Measurements from ENCODE around the gene ZNF281. TPM values are rescaled to one million over a fixed set of nuclear protein-coding genes. Genes with fewer than 3 reads are reported as not detected.
"Not testable (repeated sequence)": the region's sequence is repeated elsewhere in the genome, so short reads cannot be mapped to it uniquely, and the experiment has no call there.

The ZNF281 gene, protein sequence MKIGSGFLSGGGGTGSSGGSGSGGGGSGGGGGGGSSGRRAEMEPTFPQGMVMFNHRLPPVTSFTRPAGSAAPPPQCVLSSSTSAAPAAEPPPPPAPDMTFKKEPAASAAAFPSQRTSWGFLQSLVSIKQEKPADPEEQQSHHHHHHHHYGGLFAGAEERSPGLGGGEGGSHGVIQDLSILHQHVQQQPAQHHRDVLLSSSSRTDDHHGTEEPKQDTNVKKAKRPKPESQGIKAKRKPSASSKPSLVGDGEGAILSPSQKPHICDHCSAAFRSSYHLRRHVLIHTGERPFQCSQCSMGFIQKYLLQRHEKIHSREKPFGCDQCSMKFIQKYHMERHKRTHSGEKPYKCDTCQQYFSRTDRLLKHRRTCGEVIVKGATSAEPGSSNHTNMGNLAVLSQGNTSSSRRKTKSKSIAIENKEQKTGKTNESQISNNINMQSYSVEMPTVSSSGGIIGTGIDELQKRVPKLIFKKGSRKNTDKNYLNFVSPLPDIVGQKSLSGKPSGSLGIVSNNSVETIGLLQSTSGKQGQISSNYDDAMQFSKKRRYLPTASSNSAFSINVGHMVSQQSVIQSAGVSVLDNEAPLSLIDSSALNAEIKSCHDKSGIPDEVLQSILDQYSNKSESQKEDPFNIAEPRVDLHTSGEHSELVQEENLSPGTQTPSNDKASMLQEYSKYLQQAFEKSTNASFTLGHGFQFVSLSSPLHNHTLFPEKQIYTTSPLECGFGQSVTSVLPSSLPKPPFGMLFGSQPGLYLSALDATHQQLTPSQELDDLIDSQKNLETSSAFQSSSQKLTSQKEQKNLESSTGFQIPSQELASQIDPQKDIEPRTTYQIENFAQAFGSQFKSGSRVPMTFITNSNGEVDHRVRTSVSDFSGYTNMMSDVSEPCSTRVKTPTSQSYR
- 8.7 TPM for total RNA-seq
- long read RNA-seq, partial matches to known transcripts = 3 of 4 reads
- long read RNA-seq, other reads (novel, unspliced or antisense) = 1 of 4 reads

DNA sequence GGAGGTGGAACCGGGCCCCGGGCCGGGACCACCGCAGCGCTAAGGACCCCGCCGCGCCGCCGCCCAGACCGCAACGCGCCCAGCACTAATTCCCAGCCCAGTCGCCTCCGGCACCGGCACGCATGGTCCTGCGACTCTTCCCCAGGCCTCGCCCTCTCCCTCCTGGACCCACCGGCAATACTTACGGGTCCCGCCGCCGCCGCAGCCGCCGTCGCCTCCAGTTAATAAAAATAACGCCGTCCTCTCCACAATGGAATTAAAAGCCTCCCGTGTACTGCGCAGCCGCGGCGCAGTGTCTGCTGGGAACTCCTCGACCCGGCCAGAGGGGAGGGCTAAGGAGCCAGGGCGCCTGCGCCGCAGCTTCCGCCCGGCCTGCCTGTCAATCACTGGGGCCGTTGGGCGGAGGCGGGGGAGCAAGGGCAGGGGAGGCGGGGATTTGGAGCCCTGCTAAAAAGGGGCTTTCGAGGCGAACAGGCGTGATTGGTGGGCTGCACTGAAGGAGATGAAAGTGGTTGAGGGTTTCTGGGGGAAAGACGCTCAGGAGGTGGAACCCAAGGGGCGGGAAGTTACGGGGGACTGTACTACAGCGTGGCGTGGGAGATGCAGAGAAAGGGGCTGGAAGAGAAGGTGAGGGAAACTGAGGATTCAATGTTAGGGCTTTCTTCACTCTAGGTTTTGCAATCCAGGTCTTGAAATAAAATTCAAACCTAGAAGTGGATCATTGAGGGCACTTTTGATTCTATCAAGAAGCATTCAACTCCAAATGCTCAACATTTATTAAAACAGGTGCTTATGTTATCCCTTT lies at the start of gene ZNF281:
TSS of gene ZNF281 (minus strand) at position 276 of the 805 bp plus-strand sequence. CDS start 331 bp downstream, outside the sequence.
- intact Hi-C loops (cut with DNase I) = loop anchor here (10.0 kb wide), 1 partner anchor 335 kb away; no protein-coding TSS in a partner anchor
- DNase-seq (ENCODE audit: missing footprints) (peak; percentile 98), ATAC-seq (peak; percentile 100)

DNA sequence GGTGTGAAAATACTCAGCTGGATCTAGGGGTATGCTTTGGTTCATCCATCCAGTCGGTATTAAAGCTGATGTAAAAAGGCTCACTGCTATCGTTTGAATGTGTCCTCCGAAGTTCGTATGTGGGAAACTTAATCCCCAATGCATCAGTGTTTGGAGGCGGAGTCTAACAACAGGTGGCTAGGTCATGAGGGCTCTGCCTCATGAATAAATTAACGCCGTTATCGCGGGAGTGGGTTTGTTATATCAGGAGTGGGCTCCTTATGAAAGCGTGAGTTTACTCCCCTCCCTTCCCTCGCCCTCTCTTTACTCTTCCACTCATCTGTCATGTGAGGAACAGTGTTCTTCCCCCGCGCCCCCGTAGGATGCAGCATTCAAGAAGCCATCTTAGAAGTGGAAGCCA lies 48.9 kb upstream of the ZNF281 start:
- no peak for DNase-seq (ENCODE audit: missing footprints)
- ATAC-seq = no peak
- intact Hi-C loops (cut with DNase I) = no loop called here

DNA sequence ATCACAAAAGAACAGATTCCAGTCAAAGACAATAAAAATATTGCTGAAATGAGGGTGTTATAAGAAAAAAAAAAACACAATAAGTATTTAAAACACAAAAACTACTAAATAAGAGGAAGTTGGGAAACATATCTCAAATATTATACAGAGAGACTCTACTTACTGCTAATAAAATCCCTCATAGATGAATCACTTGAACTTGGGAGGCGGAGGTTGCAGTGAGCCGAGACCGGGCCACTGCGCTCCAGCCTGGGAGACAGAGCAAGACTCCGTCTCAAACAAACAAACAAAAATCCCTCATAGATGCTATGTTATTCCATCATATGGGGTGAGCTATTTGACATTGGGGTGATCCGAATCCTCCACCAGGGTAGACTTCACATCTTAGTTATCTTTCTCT lies 48.0 kb upstream of the ZNF281 start:
- intact Hi-C loops (cut with DNase I) = no loop called here
- DNase-seq (ENCODE audit: missing footprints) = no peak
- no peak for ATAC-seq

DNA sequence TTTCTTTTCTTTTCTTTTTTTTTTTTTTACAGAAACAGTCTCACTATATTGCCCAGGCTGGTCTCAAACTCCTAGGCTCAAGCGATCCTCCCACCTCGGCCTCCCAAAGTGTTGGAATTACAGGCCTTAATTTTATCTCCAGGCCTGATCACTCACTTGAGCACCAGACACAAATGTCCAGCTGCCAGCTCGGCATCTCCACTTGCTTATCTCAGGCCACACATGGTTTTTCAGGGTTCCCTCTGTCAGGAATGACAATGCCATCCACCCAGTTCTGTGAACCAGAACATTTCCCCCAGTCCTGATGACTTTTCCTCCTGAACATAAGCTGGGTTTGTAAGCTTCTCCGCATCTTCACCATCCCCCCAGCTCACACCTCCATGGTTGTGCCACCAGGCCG lies 44.6 kb upstream of the ZNF281 start:
- intact Hi-C loops (cut with DNase I) = no loop called here
- no peak for DNase-seq (ENCODE audit: missing footprints)
- ATAC-seq = no peak

DNA sequence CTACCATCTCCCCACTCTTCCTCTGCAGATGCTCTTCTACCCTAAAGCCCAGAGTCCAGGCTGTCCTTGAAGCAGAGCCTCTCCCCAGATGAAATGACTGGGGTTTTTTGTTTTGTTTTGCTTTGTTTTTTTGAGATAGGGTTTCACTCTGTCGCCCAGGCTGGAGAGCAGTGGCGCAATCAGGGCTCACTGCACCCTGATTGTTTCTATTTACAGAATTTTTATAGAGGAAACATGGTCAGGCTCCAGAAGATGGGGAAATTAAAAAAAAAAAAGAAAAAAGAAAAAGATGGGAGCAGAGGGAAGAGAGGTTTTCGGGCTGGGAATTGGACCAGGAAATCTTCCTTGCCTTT lies 43.7 kb upstream of the ZNF281 start:
- intact Hi-C loops (cut with DNase I) = no loop called here
- ATAC-seq (no peak), DNase-seq (ENCODE audit: missing footprints) (no peak)

DNA sequence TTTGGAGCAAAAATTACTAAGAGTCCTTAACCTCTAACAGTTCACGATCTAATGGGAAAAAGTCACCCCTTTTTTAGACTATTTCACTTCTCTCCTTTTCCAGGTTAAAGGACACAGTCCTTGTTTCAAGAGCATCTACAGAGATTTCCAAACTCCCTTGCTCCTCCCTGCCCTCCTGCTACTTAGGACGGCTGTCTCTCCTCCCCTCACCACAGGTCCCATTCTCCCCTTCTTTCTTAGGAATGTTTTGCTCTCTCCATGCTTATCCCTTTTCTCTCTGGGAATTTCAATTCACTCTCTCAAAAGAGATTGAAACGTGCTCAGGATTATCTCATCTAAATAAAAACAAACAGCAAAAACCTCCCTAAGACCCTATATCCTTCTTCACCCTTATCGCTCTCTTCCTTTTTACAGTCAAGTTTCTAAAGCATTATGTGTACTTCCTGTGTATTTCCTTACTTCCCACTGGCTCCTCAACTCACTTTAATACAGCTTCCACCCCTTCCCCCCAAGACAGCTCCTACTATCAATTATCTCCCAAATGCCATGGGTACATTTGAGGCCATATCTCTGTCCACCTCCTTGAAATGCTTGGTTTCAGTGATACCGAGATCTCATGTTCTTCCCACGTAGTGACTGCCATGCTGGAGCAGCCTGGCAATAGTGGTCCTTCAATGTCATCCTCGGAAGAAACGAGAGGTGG lies 43.2 kb upstream of the ZNF281 start:
- DNase-seq (ENCODE audit: missing footprints) = no peak
- no peak for ATAC-seq
- intact Hi-C loops (cut with DNase I) = no loop called here

DNA sequence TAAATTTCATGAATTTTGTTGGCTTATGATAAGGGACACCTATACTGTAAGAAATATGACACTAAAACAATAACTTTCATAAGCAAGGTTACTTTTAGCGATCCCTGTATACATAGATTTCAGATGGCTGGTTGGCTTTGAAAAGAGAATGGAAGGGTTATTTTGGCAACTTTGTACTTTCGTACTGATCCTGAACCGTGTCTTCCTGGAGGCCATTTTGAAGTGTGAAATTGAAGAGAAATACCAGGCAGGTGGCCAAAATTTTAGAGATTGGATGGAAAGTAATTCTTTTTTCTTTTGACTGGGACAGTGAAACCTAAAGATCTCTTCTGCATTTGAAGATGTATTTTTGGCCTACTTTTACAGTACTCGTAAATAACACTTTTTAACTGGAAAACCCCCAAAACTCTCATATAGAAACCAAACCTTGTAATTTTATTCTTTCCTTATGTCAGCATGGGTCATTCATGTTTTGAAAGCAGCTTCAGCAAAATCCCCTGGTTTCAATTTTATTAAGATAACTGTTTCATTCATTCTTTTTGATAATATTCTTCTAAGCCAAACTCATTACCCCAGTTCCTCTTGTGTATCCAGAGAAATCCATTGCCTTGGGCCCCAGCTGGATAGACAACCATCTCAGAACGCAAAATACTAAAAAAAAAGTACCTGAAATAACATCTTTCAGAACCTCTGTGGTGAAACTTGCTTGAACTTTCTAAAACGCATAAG lies 38.4 kb upstream of the ZNF281 start:
- DNase-seq (ENCODE audit: missing footprints) (no peak), ATAC-seq (no peak)
- intact Hi-C loops (cut with DNase I) = no loop called here

DNA sequence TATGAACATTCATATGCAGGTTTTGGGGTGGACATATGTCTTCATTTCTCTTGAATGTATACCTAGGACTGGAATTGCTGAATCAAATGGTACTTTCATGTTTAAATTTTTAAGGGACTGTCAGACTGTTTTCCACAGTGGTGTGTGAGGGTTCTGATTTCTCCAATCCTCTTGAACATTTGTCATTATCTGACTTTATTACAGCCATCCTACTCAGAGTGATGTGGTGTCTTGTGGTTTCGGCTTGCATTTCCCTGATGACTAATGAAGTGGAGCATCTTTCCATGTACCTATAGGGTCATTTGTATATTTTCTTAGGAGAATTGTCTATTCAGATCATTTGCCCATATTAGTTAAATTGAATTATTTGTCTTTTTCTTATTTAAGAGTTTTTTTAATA lies 35.4 kb upstream of the ZNF281 start:
- ATAC-seq = no peak
- intact Hi-C loops (cut with DNase I) = no loop called here
- DNase-seq (ENCODE audit: missing footprints) = no peak

DNA sequence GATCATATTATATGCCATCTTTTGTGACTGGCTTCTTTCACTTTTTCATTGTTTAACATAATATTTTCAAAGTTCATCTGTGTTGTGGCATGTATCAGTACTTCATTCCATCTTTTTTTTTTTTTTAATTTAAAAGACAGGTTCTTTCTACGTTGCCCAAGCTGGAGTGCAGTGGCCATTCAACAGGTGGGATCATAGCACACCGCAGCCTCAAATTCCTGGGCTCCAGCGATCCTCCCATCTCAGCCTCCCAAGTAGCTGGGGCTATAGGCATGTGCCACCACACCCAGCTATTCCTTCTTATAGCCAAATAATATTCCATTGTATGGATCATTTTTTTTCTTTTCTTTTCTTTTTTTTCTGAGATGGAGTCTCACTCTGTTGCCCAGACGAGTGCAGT lies 34.6 kb upstream of the ZNF281 start:
- DNase-seq (ENCODE audit: missing footprints) (no peak), ATAC-seq (no peak)
- intact Hi-C loops (cut with DNase I) = no loop called here

DNA sequence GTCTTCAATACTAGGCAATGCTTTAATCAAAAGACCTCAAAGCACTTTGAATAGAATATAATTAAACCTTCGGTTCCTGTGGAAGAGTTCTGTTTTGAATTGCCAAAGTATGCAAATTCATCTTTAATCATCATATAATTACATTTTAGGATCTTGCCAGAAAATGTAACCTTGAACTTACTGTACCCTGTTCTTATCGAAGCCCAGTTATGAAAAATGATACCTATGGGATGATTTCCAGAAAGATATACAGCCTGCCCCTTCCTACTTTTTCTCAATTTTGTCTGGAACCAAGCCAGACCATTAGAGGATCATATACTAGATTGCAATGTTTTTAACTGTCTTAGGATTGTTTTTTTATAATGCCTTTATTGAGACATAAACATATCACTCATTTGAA lies 34.0 kb upstream of the ZNF281 start:
- ATAC-seq = no peak
- intact Hi-C loops (cut with DNase I) = no loop called here
- DNase-seq (ENCODE audit: missing footprints) = no peak

DNA sequence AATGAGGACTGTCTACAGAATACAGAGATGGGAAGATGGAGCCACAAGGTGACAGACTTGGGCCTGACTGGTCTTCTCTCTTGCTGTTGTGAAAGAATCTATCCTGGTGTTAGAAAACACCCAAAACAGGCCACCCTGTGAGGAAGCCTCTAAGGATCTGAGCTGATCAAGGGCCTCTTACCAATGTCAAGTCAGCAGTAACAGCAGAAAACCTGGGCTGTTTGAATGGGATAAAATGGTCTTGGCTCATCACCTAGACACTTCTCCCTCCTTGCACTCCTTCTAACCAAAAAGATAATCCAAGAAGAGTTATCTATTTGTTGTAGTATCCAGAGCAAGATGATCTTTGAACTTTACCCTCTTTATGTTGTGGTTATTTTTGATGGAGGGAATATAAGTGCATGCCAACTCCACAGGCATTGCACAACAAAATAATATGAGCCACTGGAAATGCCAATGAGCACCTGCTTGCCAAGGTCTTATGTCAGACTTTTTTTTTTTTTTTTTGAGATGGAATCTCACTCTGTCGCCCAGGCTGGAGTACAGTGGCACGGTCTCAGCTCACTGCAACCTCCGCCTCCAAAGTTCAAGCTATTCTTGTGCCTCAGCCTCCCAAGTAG lies 32.8 kb upstream of the ZNF281 start:
- DNase-seq (ENCODE audit: missing footprints) (no peak), ATAC-seq (no peak)
- intact Hi-C loops (cut with DNase I) = no loop called here

DNA sequence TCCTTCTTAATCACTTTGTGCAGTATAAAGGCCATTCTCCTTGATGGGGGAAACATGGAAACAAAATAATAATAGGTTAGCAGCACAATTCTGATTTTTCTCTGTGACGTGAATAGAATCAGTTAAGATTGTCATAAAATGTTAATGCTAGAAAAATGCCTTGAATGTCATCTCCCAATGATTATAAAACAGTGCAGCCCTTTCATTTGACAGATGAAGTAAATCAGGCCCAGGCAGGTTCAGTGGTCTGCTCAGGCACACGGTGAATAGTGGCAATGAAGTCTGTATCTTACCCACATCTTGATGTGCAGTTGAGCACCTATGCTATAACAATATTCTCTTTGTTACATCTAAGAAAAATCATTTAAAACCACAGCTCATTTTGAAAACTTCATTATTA lies 32.2 kb upstream of the ZNF281 start:
- intact Hi-C loops (cut with DNase I) = no loop called here
- no peak for DNase-seq (ENCODE audit: missing footprints)
- no peak for ATAC-seq

DNA sequence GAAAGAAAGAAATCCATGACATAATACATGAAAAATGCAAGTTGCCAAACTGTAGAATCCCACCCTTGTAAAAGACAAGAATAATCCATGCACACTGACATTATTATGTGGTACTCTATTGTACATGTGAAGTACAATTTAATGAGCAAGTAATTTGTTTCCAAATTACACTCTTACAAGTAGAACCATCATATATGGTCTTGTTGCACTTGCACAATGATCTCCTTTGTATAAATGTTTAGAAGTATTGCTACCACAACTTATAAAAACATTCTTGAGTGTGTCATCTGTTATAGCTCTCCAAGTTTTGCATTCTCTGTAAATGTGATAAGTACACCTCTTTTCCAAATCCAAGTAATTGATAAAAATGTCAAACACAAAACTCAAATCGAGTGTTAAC lies 29.1 kb upstream of the ZNF281 start:
- intact Hi-C loops (cut with DNase I) = no loop called here
- DNase-seq (ENCODE audit: missing footprints) (no peak), ATAC-seq (no peak)

DNA sequence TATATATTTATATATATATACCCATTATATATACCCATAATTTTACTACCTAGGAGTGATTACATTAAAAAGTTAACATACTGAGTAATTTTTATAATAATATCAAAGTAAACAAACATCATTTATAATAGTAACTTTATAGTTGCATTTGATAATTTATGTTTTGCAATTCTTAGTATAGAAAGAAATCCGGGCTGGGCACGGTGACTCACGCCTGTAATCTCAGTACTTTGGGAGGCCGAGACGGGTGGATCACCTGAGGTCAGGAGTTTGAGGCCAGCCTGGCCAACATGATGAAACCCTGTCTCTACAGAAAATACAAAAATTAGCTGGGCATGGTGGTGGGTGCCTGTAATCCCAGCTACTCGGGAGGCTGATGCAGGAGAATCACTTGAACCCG lies 28.6 kb upstream of the ZNF281 start:
- intact Hi-C loops (cut with DNase I); DNase-seq (ENCODE audit: missing footprints); ATAC-seq: not testable (repeated sequence)

DNA sequence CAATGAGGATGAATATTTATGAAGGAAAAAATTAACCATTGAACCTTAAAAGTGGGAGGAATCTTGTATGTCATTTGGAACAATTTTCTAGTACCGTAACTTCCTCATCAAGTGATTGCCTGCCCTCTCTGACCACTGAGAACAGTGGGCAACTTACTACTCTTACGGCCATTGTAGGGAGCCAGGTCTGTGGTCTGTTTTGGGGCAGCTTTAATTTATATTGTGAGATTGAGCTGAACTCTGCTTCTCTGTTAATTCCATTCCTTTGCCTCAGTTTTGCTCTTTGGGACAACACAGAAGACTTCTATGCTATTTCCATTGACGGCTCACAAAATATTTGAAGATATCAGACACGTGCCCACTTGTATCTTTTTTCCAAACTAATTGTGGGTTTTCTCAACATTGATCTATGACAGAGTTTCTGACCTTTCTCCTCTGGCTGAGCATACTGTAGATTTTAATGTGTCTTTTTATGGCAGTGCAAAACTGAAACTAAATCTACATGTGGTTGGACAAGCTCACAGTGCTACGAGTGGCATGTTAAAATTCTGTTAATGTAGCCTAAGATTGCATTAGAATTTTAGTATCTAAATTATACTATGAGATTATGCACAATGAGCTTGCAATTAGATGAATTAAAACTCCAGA lies 27.8 kb upstream of the ZNF281 start:
- ATAC-seq (no peak), DNase-seq (ENCODE audit: missing footprints) (no peak)
- intact Hi-C loops (cut with DNase I) = no loop called here

DNA sequence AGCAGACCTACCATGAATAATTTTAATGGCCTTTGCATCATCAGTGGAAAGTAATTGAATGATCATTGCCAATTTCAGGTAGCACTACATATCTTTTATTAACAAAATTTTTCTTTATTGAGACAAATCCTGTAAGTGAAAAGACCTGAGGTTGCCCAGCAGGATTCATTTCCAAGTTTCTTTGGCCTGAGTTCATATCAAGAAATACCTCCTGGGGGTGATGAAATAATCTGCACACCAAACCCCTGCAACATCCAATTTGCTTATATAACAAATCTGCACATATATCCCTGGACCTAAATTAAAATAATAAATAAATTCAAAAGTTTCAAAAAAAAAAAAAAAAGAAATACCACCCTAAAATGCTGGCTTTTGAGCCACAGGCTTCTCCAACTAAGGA lies 27.3 kb upstream of the ZNF281 start:
- intact Hi-C loops (cut with DNase I) = no loop called here
- ATAC-seq (no peak), DNase-seq (ENCODE audit: missing footprints) (no peak)

DNA sequence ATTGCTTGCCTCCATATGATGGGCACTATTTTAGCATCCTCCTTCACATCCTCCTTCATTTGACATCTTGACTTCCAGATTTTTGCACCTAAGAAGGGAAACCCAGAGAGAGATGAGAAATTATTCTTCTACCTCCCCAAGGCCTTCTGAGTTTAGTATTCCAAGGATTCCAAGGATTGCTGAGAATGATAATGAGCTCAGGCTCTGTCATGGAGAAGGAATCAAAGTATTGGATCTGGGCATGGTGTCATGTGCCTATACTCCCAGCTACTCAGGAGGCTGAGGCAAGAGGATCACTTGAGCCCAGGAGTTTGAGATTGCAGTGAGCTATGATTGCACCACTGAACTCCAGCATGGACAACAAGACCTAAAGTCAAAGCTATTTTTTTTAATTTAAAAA lies 26.6 kb upstream of the ZNF281 start:
- no peak for DNase-seq (ENCODE audit: missing footprints)
- ATAC-seq = no peak
- intact Hi-C loops (cut with DNase I) = no loop called here
